Karpas-422 (cell line): ENCODE data around the gene MYO1E. TPM values are rescaled to one million over a fixed set of nuclear protein-coding genes. Genes with fewer than 3 reads are reported as not detected.
"Not testable (repeated sequence)": the region's sequence is repeated elsewhere in the genome, so short reads cannot be mapped to it uniquely, and the experiment has no call there.

Experiments used
- DNase-seq: peaks from one replicate; pipeline ENCODE4 v3.0.0-alpha.2; 2015
- H2AFZ ChIP-seq: fragments of 200-600 bp; sonication (generic); 2 replicates; pipeline ENCODE4 v1.6.1; 2014; ENCODE audit warnings: antibody characterized with exemption, low read length, mixed read lengths
- H3K27ac ChIP-seq: fragments of 200-600 bp; sonication (generic); 2 replicates; pipeline ENCODE4 v1.5.1; 2014; ENCODE audit warnings: mild to moderate bottlenecking, low read length, moderate library complexity
- H3K27me3 ChIP-seq: fragments of 200-600 bp; sonication (generic); 2 replicates; pipeline ENCODE4 v1.6.1; 2014; ENCODE audit warnings: low read length, mixed read lengths
- H3K36me3 ChIP-seq: fragments of 200-600 bp; sonication (generic); 2 replicates; pipeline ENCODE4 v1.6.1; 2014; ENCODE audit warnings: low read length, mixed read lengths; ENCODE audit not compliant: insufficient read depth
- H3K4me1 ChIP-seq: fragments of 200-600 bp; sonication (generic); 2 replicates; pipeline ENCODE4 v1.6.1; 2014; ENCODE audit warnings: mild to moderate bottlenecking, low read length, mixed read lengths
- H3K4me2 ChIP-seq: fragments of 200-600 bp; sonication (generic); 2 replicates; pipeline ENCODE4 v1.6.1; 2014; ENCODE audit warnings: low read length, low read depth, mild to moderate bottlenecking; ENCODE audit not compliant: poor library complexity, severe bottlenecking
- H3K4me3 ChIP-seq: fragments of 200-600 bp; sonication (generic); 2 replicates; pipeline ENCODE4 v1.5.1; 2014; ENCODE audit warnings: mild to moderate bottlenecking, antibody characterized with exemption, low read length, mixed read lengths
- H3K79me2 ChIP-seq: fragments of 200-600 bp; sonication (generic); 2 replicates; pipeline ENCODE4 v1.6.1; 2014; ENCODE audit warnings: mild to moderate bottlenecking, low read length, mixed read lengths
- H3K9ac ChIP-seq: fragments of 200-600 bp; sonication (generic); 2 replicates; pipeline ENCODE4 v1.6.0; 2014; ENCODE audit warnings: low read length
- H3K9me2 ChIP-seq: fragments of 200-600 bp; sonication (generic), shearing (Covaris generic); replicated peaks from 2 replicates; pipeline ENCODE4 v1.6.0; 2014; ENCODE audit warnings: mild to moderate bottlenecking, low read length, moderate library complexity; ENCODE audit not compliant: insufficient read depth
- H3K9me3 ChIP-seq: fragments of 300-700, 200-600 bp; sonication (generic); 2 replicates; pipeline ENCODE4 v1.6.1; 2014; ENCODE audit warnings: low read length, mixed read lengths
- H4K20me1 ChIP-seq: fragments of 200-600 bp; sonication (generic); 2 replicates; pipeline ENCODE4 v1.6.1; 2014; ENCODE audit warnings: mild to moderate bottlenecking, antibody characterized with exemption, low read length, low read depth; ENCODE audit not compliant: insufficient read depth
- total RNA-seq: library from RNA; depleted of rRNA; stranded (reverse); fragments of >200 nt; shearing (Covaris generic); gene quantifications from 2 replicates; pipeline ENCODE4 v1.2.3, GENCODE V29; 2014; ENCODE audit warnings: low replicate concordance

Gene MYO1E
- total RNA-seq, 1 experiment from 2014 or later = 1.5 TPM

DNA sequence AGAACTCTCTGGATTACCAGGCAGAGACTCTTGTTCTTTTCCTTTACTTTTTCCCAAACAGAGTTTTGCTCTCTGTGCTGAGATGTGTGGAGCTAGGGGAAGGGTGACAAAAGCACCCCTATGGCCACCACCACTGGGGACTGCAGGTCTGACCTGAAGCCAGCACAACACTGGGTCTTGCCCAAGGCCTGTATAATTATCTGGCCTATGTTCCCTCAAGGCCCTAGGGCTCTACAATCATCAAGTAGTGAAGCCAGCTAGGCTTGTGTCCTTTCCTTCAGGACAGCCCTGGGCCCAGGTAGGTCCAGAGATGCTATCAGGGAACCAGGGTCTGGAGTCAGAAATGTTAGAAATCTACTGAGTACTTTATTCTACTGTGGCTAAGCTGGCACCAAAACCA, 28.4 kb downstream of the MYO1E start:
- H3K9ac ChIP-seq = no peak overlapping the region
- no peaks in the 10 kb centered on the region for H3K9me3 ChIP-seq
- H3K27ac ChIP-seq = no peak overlapping the region
- H3K9me2 ChIP-seq = no peaks in the 10 kb centered on the region
- H3K27me3 ChIP-seq = no peaks in the 10 kb centered on the region
- no peak overlapping the region for H3K4me3 ChIP-seq
- no peak overlapping the region for H2AFZ ChIP-seq
- H3K79me2 ChIP-seq = no peaks in the 10 kb centered on the region
- no peaks in the 10 kb centered on the region for H4K20me1 ChIP-seq
- no peak for DNase-seq
- peaks cover 8% of the 10 kb centered on the region for H3K4me1 ChIP-seq
- H3K4me2 ChIP-seq = no peak overlapping the region
- no peaks in the 10 kb centered on the region for H3K36me3 ChIP-seq

DNA sequence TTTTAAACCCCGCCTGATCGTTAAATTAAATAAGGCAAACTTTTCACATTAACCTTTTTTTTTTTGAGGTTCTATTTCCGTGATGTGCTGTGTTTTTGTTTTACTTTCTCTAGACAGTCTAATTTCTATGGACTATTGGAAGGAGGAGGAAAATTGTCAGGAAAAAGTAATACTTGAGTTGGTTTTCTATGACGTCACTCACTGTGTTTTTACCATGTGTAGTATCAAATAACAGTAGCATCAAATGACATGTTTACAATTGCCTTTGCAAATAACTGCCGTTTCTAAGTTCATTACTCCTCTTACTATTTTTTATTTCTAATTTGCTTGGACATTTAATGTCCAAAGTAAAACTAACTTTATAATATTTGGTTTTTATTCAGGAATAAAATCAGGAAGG, 32.3 kb downstream of the MYO1E start:
- peaks cover 8% of the 10 kb centered on the region for H3K4me1 ChIP-seq
- no peak overlapping the region for H3K9ac ChIP-seq
- H3K36me3 ChIP-seq = no peaks in the 10 kb centered on the region
- H3K9me2 ChIP-seq = no peaks in the 10 kb centered on the region
- no peak overlapping the region for H2AFZ ChIP-seq
- no peak for DNase-seq
- no peaks in the 10 kb centered on the region for H3K79me2 ChIP-seq
- H3K27ac ChIP-seq = no peak overlapping the region
- no peak overlapping the region for H3K4me3 ChIP-seq
- no peaks in the 10 kb centered on the region for H3K9me3 ChIP-seq
- H3K27me3 ChIP-seq = no peaks in the 10 kb centered on the region
- H3K4me2 ChIP-seq = no peak overlapping the region
- H4K20me1 ChIP-seq = no peaks in the 10 kb centered on the region

DNA sequence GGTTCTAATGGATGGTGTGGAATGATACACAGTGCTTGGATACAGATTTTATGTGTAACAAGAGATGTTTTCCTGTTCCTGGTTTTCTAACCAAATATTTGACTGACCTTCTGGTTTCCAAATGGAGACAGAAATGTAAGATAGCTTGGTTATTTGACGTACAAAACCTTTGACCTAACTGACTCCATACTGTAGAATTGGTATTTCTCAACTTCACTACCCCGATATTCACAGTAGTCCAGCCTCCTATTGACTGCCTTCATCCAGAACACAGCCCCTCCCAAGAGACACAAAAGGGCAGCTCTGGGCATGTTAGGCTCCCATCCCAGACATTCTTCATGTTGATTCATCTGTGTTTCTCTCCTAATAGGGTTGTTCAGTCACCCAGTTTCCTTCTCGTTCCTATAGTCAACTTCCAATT, 33.4 kb downstream of the MYO1E start:
- no peaks in the 10 kb centered on the region for H3K9me2 ChIP-seq
- no peak overlapping the region for H3K27ac ChIP-seq
- no peak for DNase-seq
- H4K20me1 ChIP-seq = no peaks in the 10 kb centered on the region
- H3K9me3 ChIP-seq = no peaks in the 10 kb centered on the region
- H3K36me3 ChIP-seq = no peaks in the 10 kb centered on the region
- no peak overlapping the region for H3K4me2 ChIP-seq
- H3K27me3 ChIP-seq = no peaks in the 10 kb centered on the region
- H2AFZ ChIP-seq = no peak overlapping the region
- H3K4me3 ChIP-seq = no peak overlapping the region
- H3K4me1 ChIP-seq = peaks cover 8% of the 10 kb centered on the region
- no peaks in the 10 kb centered on the region for H3K79me2 ChIP-seq
- H3K9ac ChIP-seq = no peak overlapping the region

DNA sequence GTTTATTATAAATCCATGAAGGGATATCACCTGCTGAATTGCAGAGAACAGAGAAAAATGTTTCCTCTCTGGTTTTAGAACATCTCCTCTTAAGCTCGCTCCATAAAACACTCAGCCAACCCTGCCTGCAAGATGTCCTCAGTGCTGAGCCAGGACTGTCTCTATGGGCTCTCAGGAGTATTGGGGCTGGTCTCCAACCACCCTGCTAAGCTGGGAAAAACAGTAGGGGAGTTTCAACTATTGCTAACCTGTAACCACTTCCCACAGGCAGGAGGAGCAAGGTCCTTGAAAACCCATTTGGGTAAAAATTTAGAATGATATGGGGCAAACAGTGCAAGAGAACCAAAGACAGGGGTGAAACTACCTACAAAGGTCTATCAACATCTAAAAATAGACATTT, 34.3 kb downstream of the MYO1E start:
- Histone ChIP-seq H3K9ac (no peak overlapping the region), H4K20me1 (no peaks in the 10 kb centered on the region), H3K4me2 (no peak overlapping the region), H3K9me2 (no peaks in the 10 kb centered on the region), H3K4me1 (peaks cover 8% of the 10 kb centered on the region), H3K4me3 (no peak overlapping the region), H3K27ac (no peak overlapping the region), H3K36me3 (no peaks in the 10 kb centered on the region), H3K9me3 (no peaks in the 10 kb centered on the region), H3K27me3 (no peaks in the 10 kb centered on the region), H3K79me2 (no peaks in the 10 kb centered on the region), H2AFZ (no peak overlapping the region)
- DNase-seq = no peak

DNA sequence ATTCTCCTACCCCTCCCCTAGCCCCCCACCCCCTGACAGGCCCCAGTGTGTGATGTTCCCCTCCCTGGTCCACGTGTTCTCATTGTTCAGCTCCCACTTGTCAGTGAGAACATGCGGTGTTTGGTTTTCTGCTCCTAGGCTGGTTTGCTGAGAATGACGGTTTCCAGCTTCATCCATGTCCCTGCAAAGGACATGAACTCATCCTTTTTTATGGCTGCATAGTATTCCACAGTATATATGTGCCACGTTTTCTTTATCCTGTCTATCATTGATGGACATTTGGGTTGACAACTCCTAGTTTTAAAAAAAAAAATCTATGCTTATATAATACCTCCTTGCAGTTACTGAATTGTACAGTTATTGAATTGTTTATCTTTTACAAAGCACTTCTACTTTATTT, 35.9 kb downstream of the MYO1E start:
- H3K79me2 ChIP-seq, H3K9ac ChIP-seq, H3K9me3 ChIP-seq, H2AFZ ChIP-seq, H3K4me2 ChIP-seq, H3K9me2 ChIP-seq, DNase-seq, H3K4me3 ChIP-seq, H3K27me3 ChIP-seq, H4K20me1 ChIP-seq, H3K36me3 ChIP-seq, H3K27ac ChIP-seq: not testable (repeated sequence)
- H3K4me1 ChIP-seq = peaks cover 14% of the 10 kb centered on the region

DNA sequence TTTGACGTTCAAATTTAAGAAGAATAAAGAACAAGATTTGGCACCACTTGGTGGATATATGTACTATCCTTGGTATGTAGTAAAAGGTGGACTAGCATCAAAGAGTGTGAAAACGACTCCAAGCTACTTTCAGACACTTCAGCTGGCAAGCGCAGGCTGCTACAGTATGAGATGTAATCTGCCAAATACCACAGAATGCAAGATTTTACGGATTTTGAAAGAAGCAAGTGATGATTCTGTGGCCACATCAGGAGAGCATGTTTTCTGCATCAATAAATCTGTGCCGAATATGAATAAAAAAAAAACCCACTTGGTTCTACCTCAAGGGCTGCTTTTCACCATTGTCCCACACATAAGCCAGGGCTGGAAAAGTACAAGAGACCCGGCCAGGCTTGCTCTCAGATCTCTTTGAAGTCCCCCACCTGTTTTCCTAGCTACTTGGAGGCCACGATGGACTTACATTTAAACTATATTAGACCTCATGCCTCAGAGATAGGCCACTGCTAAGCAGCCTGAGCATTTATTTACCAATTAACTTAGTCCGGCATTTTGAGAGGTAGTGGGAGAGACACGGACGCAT, 37.4 kb downstream of the MYO1E start:
- Histone ChIP-seq H3K9ac (no peak overlapping the region), H3K4me2 (no peak overlapping the region), H3K27ac (no peak overlapping the region), H3K27me3 (no peaks in the 10 kb centered on the region), H3K4me3 (no peak overlapping the region), H3K9me2 (no peaks in the 10 kb centered on the region), H3K79me2 (no peaks in the 10 kb centered on the region), H3K4me1 (peaks cover 7% of the 10 kb centered on the region), H3K9me3 (no peaks in the 10 kb centered on the region), H2AFZ (no peak overlapping the region), H4K20me1 (no peaks in the 10 kb centered on the region), H3K36me3 (no peaks in the 10 kb centered on the region)
- DNase-seq = no peak

DNA sequence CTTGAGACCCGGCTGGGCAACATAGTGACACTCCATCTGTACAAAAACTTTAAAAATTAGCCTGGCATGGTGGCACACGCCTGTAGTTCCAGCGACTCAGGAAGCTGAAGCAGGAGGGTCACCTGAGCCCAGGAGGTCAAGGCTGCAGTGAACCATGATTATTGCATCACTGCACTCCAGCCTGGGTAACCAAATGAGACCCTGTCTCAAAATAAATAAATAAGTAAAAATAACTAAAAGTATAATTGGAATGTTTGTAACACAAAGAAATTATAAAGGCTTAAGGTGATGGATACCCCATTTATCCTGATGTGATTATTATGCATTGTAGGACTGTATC, 38.6 kb downstream of the MYO1E start:
- H3K36me3 ChIP-seq = no peaks in the 10 kb centered on the region
- H3K4me3 ChIP-seq = no peak overlapping the region
- no peak overlapping the region for H3K9ac ChIP-seq
- DNase-seq = no peak
- H3K9me2 ChIP-seq = no peaks in the 10 kb centered on the region
- no peaks in the 10 kb centered on the region for H3K79me2 ChIP-seq
- H3K27ac ChIP-seq = no peak overlapping the region
- no peak overlapping the region for H2AFZ ChIP-seq
- no peaks in the 10 kb centered on the region for H3K27me3 ChIP-seq
- no peak overlapping the region for H3K4me2 ChIP-seq
- no peaks in the 10 kb centered on the region for H3K9me3 ChIP-seq
- no peaks in the 10 kb centered on the region for H4K20me1 ChIP-seq
- peaks cover 7% of the 10 kb centered on the region for H3K4me1 ChIP-seq

DNA sequence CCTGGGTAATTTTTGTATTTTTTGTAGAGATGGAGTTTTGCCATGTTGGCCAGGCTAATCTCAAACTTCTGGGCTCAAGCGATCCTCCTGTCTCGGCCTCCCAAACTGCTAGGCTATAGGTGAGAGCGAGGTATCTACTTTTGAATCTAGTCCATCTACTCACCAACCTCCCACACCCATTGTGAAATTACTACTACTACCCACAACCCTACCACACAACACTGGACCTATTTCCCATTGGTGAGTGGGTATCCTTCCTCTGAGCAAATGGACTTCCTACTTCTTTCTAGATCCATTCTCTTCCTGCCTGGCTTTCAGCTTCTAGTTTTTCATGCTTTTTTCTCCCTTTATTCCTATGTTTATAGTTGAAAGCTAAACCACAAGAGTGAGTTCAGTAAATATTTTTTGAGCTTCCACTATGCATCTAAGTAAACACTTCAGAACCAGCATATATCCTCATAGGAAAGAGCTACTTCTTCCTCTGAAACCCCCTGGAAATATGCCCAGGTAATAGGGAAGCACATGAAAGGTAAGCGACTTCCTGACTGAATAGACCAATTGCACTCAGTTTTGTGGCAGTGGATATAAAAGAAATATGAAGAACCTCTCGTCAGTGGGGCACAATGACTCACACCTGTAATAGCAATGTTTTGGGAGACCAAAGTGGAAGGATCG, 39.1 kb downstream of the MYO1E start:
- H3K79me2 ChIP-seq = no peaks in the 10 kb centered on the region
- no peaks in the 10 kb centered on the region for H3K9me2 ChIP-seq
- H3K27ac ChIP-seq = no peak overlapping the region
- H3K27me3 ChIP-seq = no peaks in the 10 kb centered on the region
- no peak overlapping the region for H3K4me2 ChIP-seq
- no peak overlapping the region for H2AFZ ChIP-seq
- no peak overlapping the region for H3K9ac ChIP-seq
- no peak overlapping the region for H3K4me3 ChIP-seq
- no peak for DNase-seq
- H3K9me3 ChIP-seq = no peaks in the 10 kb centered on the region
- peaks cover 7% of the 10 kb centered on the region for H3K4me1 ChIP-seq
- no peaks in the 10 kb centered on the region for H3K36me3 ChIP-seq
- no peaks in the 10 kb centered on the region for H4K20me1 ChIP-seq
